ENCODE measurements around the gene APOF. TPM values are rescaled to one million over a fixed set of nuclear protein-coding genes. Genes with fewer than 3 reads are reported as not detected.
A peak's percentile ranks its signal among the peaks of the same experiment; 100 is the strongest.
"Not testable (repeated sequence)": the region's sequence is repeated elsewhere in the genome, so short reads cannot be mapped to it uniquely, and the experiment has no call there.

Gene APOF

DNA sequence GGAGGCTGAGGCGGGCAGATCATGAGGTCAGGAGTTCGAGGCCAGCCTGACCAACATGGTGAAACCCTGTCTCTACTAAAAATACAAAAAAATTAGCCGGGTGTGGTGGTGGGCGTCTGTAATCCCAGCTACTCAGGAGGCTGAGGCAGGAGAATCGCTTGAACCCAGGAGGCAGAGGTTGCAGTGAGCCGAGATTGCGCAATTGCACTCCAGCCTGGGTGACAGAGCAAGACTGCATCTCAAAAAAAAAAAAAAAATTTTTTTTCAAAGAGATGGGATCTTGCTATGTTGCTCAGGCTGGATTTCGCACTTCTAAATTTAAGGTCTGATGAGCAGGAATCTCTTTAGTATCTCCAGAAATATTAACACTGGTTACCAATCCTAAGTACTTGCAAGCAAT lies 41.0 kb downstream of the APOF start:
- not testable (repeated sequence) for H3K9ac ChIP-seq (ENCODE audit: low read depth, low read length); H3K4me2 ChIP-seq (ENCODE audit: low read length); H3K4me3 ChIP-seq (ENCODE audit: low read length); H3K27me3 ChIP-seq (ENCODE audit: control insufficient read depth, insufficient read depth, low read length); H3K9me3 ChIP-seq (replicated peaks; ENCODE audit: low read length); H3K4me1 ChIP-seq (ENCODE audit: control insufficient read depth, insufficient read depth, low read length)
- H3K36me3 ChIP-seq (ENCODE audit: insufficient read depth, low read length): peaks cover 18% of the 10 kb centered on the region

DNA sequence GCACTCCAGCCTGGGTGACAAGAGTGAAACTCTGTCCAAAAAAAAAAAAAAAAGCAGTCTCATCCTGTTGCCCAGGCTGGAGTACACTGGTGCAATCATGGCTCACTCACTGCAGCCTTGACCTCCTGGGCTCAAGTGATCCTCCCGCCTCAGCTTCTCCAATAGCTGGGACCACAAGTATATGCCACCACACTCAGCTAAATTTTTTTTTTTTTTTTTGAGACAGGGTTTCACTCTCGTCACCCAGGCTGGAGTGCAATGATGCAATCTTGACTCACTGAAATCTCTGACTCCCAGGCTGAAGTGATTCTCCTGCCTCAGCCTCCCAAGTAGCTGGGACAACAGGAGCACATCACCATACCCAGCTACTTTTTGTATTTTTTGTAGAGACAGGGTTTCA lies 41.6 kb downstream of the APOF start:
- Histone ChIP-seq H3K36me3 (ENCODE audit: insufficient read depth, low read length) (peaks cover 12% of the 10 kb centered on the region), H3K4me3 (ENCODE audit: low read length) (no peak overlapping the region), H3K9me3 (replicated peaks; ENCODE audit: low read length) (no peaks in the 10 kb centered on the region), H3K4me2 (ENCODE audit: low read length) (no peak overlapping the region), H3K27me3 (ENCODE audit: control insufficient read depth, insufficient read depth, low read length) (no peaks in the 10 kb centered on the region), H3K4me1 (ENCODE audit: control insufficient read depth, insufficient read depth, low read length) (peaks cover 9% of the 10 kb centered on the region), H3K9ac (ENCODE audit: low read depth, low read length) (no peak overlapping the region)

DNA sequence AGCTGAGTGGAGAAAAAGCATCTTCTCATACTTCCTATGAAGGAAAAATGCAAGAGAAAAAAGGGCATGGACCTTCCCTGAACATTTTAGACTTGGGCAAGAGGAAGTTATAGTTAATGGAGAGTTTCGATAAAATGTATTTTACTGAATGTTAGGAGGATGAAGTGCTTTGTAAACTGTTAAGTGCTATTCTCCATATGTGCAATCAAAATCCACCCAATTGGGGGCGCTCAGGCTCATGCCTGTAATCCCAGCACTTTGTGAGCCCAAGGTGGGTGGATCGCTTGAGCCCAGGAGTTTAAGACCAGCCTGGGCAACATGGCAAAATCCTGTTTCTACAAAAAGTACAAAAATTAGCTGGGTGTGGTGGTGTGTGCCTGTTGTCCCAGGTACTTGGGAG lies 45.0 kb downstream of the APOF start:
- H3K36me3 ChIP-seq (ENCODE audit: insufficient read depth, low read length): peaks cover 10% of the 10 kb centered on the region
- H3K4me3 ChIP-seq (ENCODE audit: low read length): no peak overlapping the region
- no peaks in the 10 kb centered on the region for H3K27me3 ChIP-seq (ENCODE audit: control insufficient read depth, insufficient read depth, low read length)
- no peak overlapping the region for H3K4me2 ChIP-seq (ENCODE audit: low read length)
- no peaks in the 10 kb centered on the region for H3K9me3 ChIP-seq (replicated peaks; ENCODE audit: low read length)
- no peak overlapping the region for H3K9ac ChIP-seq (ENCODE audit: low read depth, low read length)
- H3K4me1 ChIP-seq (ENCODE audit: control insufficient read depth, insufficient read depth, low read length): peaks cover 14% of the 10 kb centered on the region

DNA sequence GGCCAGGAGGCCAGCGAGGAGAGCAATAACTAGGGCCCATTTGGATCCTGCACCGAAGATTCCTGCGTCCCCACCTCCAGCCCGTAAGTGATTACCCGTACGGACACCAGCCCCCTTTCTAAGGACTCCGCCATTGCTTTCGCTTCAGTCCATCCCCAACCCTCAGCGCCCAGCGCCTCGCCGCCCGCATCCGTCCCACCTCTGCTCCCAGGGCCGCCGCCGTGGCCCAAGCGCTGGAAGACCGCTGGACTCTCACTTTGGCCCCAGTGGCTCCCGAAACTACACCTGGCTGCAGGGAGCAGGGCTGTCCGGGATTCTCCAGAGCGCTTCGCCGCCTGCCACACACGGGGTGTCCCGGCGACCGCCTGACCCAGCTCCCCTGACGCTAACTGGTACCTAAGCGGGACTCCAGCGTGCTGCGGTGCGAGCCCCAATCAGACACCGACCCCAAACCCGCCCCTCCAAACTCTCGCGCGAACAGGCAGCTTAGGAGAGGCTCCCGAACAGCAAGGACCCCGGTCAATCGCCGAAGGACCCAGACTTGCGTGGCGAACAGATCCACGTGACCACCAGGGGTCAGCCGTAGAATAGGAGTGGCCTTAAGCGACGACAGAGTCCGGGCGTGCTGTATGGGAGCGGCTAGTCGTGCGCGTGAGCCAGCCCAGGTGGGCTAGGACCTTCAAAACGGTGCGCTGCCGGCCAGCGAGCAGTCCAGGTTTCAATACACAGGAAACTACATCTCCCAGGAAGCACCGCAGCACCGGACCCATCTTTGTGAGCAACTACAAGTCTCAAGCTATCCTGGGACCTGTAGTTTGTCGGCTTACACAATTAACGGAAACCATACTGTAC lies 46.8 kb downstream of the APOF start, which contains the start of gene CNPY2:
TSS of gene CNPY2 (minus strand) at position 367 of the 852 bp plus-strand sequence. CDS start 771 bp downstream, outside the sequence.
- H3K4me1 ChIP-seq (ENCODE audit: control insufficient read depth, insufficient read depth, low read length): peaks cover 14% of the 10 kb centered on the region
- peak within 1 kb of the TSS; percentile 95 for H3K4me3 ChIP-seq (ENCODE audit: low read length)
- H3K9ac ChIP-seq (ENCODE audit: low read depth, low read length): peak within 1 kb of the TSS; percentile 96
- no peaks in the 10 kb centered on the region for H3K9me3 ChIP-seq (replicated peaks; ENCODE audit: low read length)
- peaks cover 14% of the 10 kb centered on the region for H3K36me3 ChIP-seq (ENCODE audit: insufficient read depth, low read length)
- H3K4me2 ChIP-seq (ENCODE audit: low read length): peak within 1 kb of the TSS; percentile 83
- no peaks in the 10 kb centered on the region for H3K27me3 ChIP-seq (ENCODE audit: control insufficient read depth, insufficient read depth, low read length)

DNA sequence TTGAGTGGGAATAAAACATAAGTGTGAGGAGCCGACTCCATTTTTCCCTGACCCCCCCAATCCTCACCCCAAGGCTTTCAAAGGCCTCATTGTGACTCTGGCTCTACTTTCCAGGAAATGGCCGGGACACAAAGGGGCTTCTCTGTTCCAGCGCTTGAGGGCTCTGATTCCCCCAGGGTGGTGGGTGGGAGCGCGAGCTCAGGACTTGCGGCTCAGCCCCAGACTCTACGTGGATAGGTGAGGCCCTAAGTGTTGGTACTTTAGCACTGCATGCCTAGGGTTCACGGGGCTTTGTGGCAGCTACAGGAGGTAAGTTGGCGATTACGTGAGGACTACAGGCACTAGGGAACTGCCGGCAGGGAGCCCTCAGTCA lies 47.4 kb downstream of the APOF start:
- no peaks in the 10 kb centered on the region for H3K27me3 ChIP-seq (ENCODE audit: control insufficient read depth, insufficient read depth, low read length)

DNA sequence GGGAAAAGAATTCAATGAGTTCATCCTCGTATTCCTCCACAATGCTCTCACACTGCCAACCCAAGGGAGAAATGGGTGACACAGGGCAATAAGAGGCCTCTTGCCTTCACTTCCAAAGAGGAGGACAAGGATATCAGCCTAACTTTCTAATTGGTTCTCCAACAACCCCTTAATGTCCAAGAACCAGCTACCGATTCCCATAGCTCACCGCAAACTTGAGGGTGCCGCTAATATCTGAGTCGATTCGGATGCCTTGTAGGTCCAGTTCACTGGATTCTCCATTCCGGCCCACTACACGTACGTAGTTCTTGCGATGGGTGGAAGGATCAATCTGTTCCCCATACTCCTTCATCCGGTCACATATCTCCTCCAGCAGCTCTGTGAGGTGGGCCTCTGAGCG lies 51.7 kb downstream of the APOF start:
- no peak overlapping the region for H3K4me2 ChIP-seq (ENCODE audit: low read length)
- peaks cover 46% of the 10 kb centered on the region for H3K36me3 ChIP-seq (ENCODE audit: insufficient read depth, low read length)
- H3K9ac ChIP-seq (ENCODE audit: low read depth, low read length): no peak overlapping the region
- no peaks in the 10 kb centered on the region for H3K9me3 ChIP-seq (replicated peaks; ENCODE audit: low read length)
- peaks cover 5% of the 10 kb centered on the region for H3K4me1 ChIP-seq (ENCODE audit: control insufficient read depth, insufficient read depth, low read length)
- H3K4me3 ChIP-seq (ENCODE audit: low read length): no peak overlapping the region
- H3K27me3 ChIP-seq (ENCODE audit: control insufficient read depth, insufficient read depth, low read length): no peaks in the 10 kb centered on the region

More for the DNA sequence above, 47.4 kb downstream of the APOF start:
- Histone ChIP-seq H3K4me2 (ENCODE audit: low read length) (peak overlapping the region; percentile 83), H3K9me3 (replicated peaks; ENCODE audit: low read length) (no peaks in the 10 kb centered on the region), H3K4me3 (ENCODE audit: low read length) (peak overlapping the region; percentile 95), H3K4me1 (ENCODE audit: control insufficient read depth, insufficient read depth, low read length) (peaks cover 14% of the 10 kb centered on the region), H3K36me3 (ENCODE audit: insufficient read depth, low read length) (peaks cover 20% of the 10 kb centered on the region), H3K9ac (ENCODE audit: low read depth, low read length) (peak overlapping the region; percentile 96)

Small RNA genes lying within 50 kb of the gene (small RNA-seq; reads per million reads assigned to genes)
- not detected for gene RNU7-40P

Measured in skeletal muscle satellite cell (primary cell).